HepG2 (cell line): Measurements from ENCODE around the gene DOK1. TPM values are rescaled to one million over a fixed set of nuclear protein-coding genes. Genes with fewer than 3 reads are reported as not detected.
A peak's percentile ranks its signal among the peaks of the same experiment; 100 is the strongest.

Experiments used
- CCDC6 ChIP-seq: sonication (generic); formaldehyde crosslinking; IDR thresholded peaks from 2 replicates; pipeline ENCODE4 v1.8.1; 2022; ENCODE audit warnings: mild to moderate bottlenecking, missing genetic modification reagents, moderate library complexity
- ERF ChIP-seq: IDR thresholded peaks from 2 replicates; pipeline ENCODE4 v1.6.1; 2018; ENCODE audit warnings: missing biosample characterization, missing genetic modification reagents
- GABPB1 ChIP-seq: IDR thresholded peaks from 2 replicates; pipeline ENCODE4 v1.6.1; 2016; ENCODE audit warnings: mild to moderate bottlenecking, missing genetic modification reagents, moderate library complexity, missing compliant biosample characterization
- MED1 ChIP-seq: sonication (generic); formaldehyde crosslinking; IDR thresholded peaks from 2 replicates; pipeline ENCODE4 v1.4.0; 2020; ENCODE audit warnings: missing genetic modification reagents
- MEF2D ChIP-seq: sonication (generic); formaldehyde crosslinking; IDR thresholded peaks from 2 replicates; pipeline ENCODE4 v1.5.1; 2020; ENCODE audit warnings: mild to moderate bottlenecking, missing genetic modification reagents
- MTA3 ChIP-seq: sonication (generic); formaldehyde crosslinking; IDR thresholded peaks from 2 replicates; pipeline ENCODE4 v1.4.0; 2020; ENCODE audit warnings: missing genetic modification reagents
- PTBP1 ChIP-seq: fragments of 200-400 bp; formaldehyde crosslinking; IDR thresholded peaks from 2 replicates; pipeline ENCODE4 v1.6.1; 2018; ENCODE audit warnings: low read length, low read depth; ENCODE audit not compliant: poor library complexity, severe bottlenecking
- RORA ChIP-seq: sonication (generic); formaldehyde crosslinking; IDR thresholded peaks from 2 replicates; pipeline ENCODE4 v1.5.0; 2020; ENCODE audit warnings: mild to moderate bottlenecking, missing genetic modification reagents, moderate library complexity
- SOX13 ChIP-seq, 3 experiments: fragments of 450-650 bp in 1 of 3; sonication (generic) in 1 of 3; formaldehyde crosslinking in 1 of 3; IDR thresholded peaks in 2 of 3; conservative IDR thresholded peaks in 1 of 3; 2 replicates each; pipeline versions ENCODE4 v1.5.0 to v1.6.1; 2016 to 2020; ENCODE audit warnings: antibody characterized with exemption in 1 of 3, mild to moderate bottlenecking in 1 of 3, missing compliant biosample characterization in 1 of 3, missing genetic modification reagents in 1 of 3, moderate library complexity in 1 of 3
- SRY ChIP-seq: sonication (generic); formaldehyde crosslinking; IDR thresholded peaks from 2 replicates; pipeline ENCODE4 v1.8.0; 2022; ENCODE audit warnings: mild to moderate bottlenecking, missing genetic modification reagents
- TAF1 ChIP-seq: sonication (generic); formaldehyde crosslinking; IDR thresholded peaks from 2 replicates; pipeline ENCODE4 v1.4.0; 2020; ENCODE audit warnings: missing genetic modification reagents
- ZKSCAN8 ChIP-seq: IDR thresholded peaks from 2 replicates; pipeline ENCODE4 v1.6.1; 2016; ENCODE audit warnings: borderline replicate concordance, missing genetic modification reagents, missing compliant biosample characterization
- ZNF160 ChIP-seq: sonication (generic); formaldehyde crosslinking; IDR thresholded peaks from 2 replicates; pipeline ENCODE4 v1.8.0; 2022; ENCODE audit warnings: mild to moderate bottlenecking, inconsistent platforms, missing genetic modification reagents
- ZNF17 ChIP-seq: sonication (generic); formaldehyde crosslinking; IDR thresholded peaks from 2 replicates; pipeline ENCODE4 v1.5.0; 2020; ENCODE audit warnings: mild to moderate bottlenecking, missing genetic modification reagents
- ZNF343 ChIP-seq: sonication (generic); formaldehyde crosslinking; IDR thresholded peaks from 2 replicates; pipeline ENCODE4 v1.4.0; 2020; ENCODE audit warnings: mild to moderate bottlenecking, missing genetic modification reagents
- ZNF782 ChIP-seq: sonication (generic); formaldehyde crosslinking; IDR thresholded peaks from 2 replicates; pipeline ENCODE4 v1.4.0; 2020; ENCODE audit warnings: missing genetic modification reagents, mild to moderate bottlenecking, borderline replicate concordance
- polyA plus RNA-seq, 8 experiments: library from polyadenylated mRNA; depleted of rRNA in 3 of 8; stranded (reverse) in 7 of 8; unstranded in 1 of 8; fragments of >200 nt; fragmentation: Illumina TruSeq in 4 of 8; extraction: Trizol in 4 of 8; gene quantifications; 2 replicates each; pipeline versions ENCODE4 v1.2.1 to v1.2.3, GENCODE V29; 2011 to 2016; ENCODE audit warnings: low read depth in 4 of 8, missing spikeins in 1 of 8, mixed read lengths in 1 of 8; ENCODE audit not compliant: insufficient read depth in 1 of 8
- total RNA-seq, 5 experiments: library from RNA; depleted of rRNA; stranded (reverse); fragments of >200 nt; fragmentation: Illumina TruSeq; extraction: Trizol; gene quantifications; 2 replicates each; pipeline ENCODE4 v1.2.3, GENCODE V29; 2016; ENCODE audit warnings: low read depth in 1 of 5
- TF ChIP-seq, protein P1 (sequence below): sonication (generic); formaldehyde crosslinking; IDR thresholded peaks from 2 replicates; pipeline ENCODE4 v1.4.0; 2020; ENCODE audit warnings: missing genetic modification reagents
- TF ChIP-seq, protein P2 (sequence below): IDR thresholded peaks from 2 replicates; pipeline ENCODE4 v1.6.1; 2016; ENCODE audit warnings: low read depth
- TF ChIP-seq, protein P3 (sequence below): sonication (generic); formaldehyde crosslinking; IDR thresholded peaks from 2 replicates; pipeline ENCODE4 v1.8.1; 2023; ENCODE audit warnings: mild to moderate bottlenecking, missing genetic modification reagents, borderline replicate concordance
- TF ChIP-seq, protein P4 (sequence below): sonication (generic); formaldehyde crosslinking; IDR thresholded peaks from 2 replicates; pipeline ENCODE4 v1.8.1; 2023; ENCODE audit warnings: mild to moderate bottlenecking, inconsistent platforms, moderate library complexity, missing genetic modification reagents, borderline replicate concordance

The DOK1 gene
- total and polyA plus RNA-seq, 2 of the 13 experiments (the other 11 are each of a cell fraction or from before 2014, with no cell fraction given): 0.53 to 0.74 TPM

DNA sequence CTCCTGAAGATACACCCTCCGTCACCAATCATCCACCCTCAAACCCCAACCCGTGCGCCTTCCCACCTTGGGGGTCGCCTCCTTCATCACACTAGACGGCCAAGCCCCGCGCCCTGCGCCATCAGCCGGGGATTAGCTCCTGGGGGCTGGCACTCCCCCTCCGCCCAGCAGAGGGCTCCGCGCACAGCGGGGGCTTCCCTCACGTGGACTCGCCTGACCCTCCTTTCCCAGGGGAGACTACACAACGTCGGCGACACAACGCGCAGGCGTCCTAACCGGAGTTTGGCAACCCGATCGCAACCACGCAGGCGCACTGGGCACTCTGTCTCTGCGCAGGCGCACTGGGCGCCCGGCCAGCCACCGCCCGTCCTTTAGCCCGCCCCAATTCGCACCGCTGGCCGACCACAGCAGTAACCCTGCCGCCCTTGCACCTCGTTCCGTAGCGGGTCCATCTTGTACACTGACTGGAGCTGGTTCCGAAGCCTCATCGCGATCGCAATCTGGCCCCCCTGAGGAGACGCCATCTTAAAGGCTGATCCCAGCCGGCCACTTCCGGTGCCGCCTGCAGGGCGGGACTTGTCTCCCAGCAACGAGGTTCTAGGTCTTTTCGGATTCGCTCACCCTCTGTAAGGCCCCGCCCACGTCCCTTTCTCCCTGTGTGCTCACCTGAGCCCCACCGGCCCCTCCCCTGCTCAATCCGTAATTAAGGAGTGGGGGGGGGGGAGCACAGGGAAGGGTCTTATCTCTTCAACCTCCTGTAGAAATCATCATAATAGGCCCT is 47.2 kb upstream of the DOK1 start, which contains the start of gene PCGF1 (continued):
- TF ChIP-seq, protein P1, sequence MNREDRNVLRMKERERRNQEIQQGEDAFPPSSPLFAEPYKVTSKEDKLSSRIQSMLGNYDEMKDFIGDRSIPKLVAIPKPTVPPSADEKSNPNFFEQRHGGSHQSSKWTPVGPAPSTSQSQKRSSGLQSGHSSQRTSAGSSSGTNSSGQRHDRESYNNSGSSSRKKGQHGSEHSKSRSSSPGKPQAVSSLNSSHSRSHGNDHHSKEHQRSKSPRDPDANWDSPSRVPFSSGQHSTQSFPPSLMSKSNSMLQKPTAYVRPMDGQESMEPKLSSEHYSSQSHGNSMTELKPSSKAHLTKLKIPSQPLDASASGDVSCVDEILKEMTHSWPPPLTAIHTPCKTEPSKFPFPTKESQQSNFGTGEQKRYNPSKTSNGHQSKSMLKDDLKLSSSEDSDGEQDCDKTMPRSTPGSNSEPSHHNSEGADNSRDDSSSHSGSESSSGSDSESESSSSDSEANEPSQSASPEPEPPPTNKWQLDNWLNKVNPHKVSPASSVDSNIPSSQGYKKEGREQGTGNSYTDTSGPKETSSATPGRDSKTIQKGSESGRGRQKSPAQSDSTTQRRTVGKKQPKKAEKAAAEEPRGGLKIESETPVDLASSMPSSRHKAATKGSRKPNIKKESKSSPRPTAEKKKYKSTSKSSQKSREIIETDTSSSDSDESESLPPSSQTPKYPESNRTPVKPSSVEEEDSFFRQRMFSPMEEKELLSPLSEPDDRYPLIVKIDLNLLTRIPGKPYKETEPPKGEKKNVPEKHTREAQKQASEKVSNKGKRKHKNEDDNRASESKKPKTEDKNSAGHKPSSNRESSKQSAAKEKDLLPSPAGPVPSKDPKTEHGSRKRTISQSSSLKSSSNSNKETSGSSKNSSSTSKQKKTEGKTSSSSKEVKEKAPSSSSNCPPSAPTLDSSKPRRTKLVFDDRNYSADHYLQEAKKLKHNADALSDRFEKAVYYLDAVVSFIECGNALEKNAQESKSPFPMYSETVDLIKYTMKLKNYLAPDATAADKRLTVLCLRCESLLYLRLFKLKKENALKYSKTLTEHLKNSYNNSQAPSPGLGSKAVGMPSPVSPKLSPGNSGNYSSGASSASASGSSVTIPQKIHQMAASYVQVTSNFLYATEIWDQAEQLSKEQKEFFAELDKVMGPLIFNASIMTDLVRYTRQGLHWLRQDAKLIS: peak; percentile 58; the same call in 1 of the 2 replicates
- TF ChIP-seq, protein P2, sequence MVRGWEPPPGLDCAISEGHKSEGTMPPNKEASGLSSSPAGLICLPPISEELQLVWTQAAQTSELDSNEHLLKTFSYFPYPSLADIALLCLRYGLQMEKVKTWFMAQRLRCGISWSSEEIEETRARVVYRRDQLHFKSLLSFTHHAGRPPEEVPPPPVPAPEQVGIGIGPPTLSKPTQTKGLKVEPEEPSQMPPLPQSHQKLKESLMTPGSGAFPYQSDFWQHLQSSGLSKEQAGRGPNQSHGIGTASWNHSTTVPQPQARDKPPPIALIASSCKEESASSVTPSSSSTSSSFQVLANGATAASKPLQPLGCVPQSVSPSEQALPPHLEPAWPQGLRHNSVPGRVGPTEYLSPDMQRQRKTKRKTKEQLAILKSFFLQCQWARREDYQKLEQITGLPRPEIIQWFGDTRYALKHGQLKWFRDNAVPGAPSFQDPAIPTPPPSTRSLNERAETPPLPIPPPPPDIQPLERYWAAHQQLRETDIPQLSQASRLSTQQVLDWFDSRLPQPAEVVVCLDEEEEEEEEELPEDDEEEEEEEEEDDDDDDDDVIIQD (CRISPR knock-in tag): peak; percentile 69; the same call in 1 of the 2 replicates
- peak; percentile 82 for TF ChIP-seq MED1 (CRISPR knock-in tag)
- TF ChIP-seq ZNF17 (CRISPR knock-in tag): no peak
- TF ChIP-seq RORA (CRISPR knock-in tag): no peak
- TF ChIP-seq MEF2D (CRISPR knock-in tag): peak; percentile 82
- TF ChIP-seq, protein P3, sequence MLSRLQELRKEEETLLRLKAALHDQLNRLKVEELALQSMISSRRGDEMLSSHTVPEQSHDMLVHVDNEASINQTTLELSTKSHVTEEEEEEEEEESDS: no peak
- peak; percentile 13; the same call in 1 of the 2 replicates for TF ChIP-seq ZKSCAN8 (CRISPR knock-in tag)
- TF ChIP-seq ZNF782 (CRISPR knock-in tag): peak; percentile 94; the same call in 1 of the 2 replicates
- peak; percentile 50; the same call in 1 of the 2 replicates for TF ChIP-seq SRY (CRISPR knock-in tag)
- TF ChIP-seq TAF1 (CRISPR knock-in tag): peak; percentile 91
- TF ChIP-seq PTBP1: peak; percentile 67
- no peak; the same call in 1 of the 2 replicates for TF ChIP-seq CCDC6 (CRISPR knock-in tag)
- peak; percentile 96 for TF ChIP-seq GABPB1 (CRISPR knock-in tag)
- peak; percentile 5; the same call in 1 of the 2 replicates for TF ChIP-seq SOX13 (IDR thresholded peaks at IDR 0.05)
- TF ChIP-seq SOX13 (CRISPR knock-in tag; conservative IDR thresholded peaks at IDR 0.05 in 1 of 2, IDR thresholded peaks at IDR 0.05 in 1 of 2): peak in 1 of 2 experiments; percentile 64; a peak in 2 of 4 replicates
- TF ChIP-seq, protein P4, sequence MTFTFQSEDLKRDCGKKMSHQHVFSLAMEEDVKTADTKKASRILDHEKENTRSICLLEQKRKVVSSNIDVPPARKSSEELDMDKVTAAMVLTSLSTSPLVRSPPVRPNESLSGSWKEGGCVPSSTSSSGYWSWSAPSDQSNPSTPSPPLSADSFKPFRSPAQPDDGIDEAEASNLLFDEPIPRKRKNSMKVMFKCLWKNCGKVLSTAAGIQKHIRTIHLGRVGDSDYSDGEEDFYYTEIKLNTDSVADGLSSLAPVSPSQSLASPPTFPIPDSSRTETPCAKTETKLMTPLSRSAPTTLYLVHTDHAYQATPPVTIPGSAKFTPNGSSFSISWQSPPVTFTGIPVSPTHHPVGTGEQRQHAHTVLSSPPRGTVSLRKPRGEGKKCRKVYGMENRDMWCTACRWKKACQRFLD (CRISPR knock-in tag): peak; percentile 89
- TF ChIP-seq ZNF343 (CRISPR knock-in tag): peak; percentile 69; the same call in 1 of the 2 replicates
- TF ChIP-seq ZNF160 (CRISPR knock-in tag): peak; percentile 65; the same call in 1 of the 2 replicates
- no peak; the same call in 1 of the 2 replicates for TF ChIP-seq ERF
- no peak for TF ChIP-seq MTA3
